T follicular helper cell (primary cell): ENCODE data around the gene RPTN.

Source experiments
- DNase-seq: peaks from one replicate; pipeline ENCODE4 v3.0.0-alpha.2; 2020; ENCODE audit warnings: low read depth
- total RNA-seq, 2 experiments: gene quantifications; one replicate each; lab custom pipeline; 2026; lab: John Stamatoyannopoulos, UW

RPTN gene
- total RNA-seq: 0 reads per million in 2 experiments

- DNase-seq: no peak
Measured at GRCh38 chr1:152159144-152159543, at the start of gene RPTN. TSS of gene RPTN (minus strand) at chr1:152159228. CDS start at chr1:152157889, 1,339 bp downstream.

- no peak for DNase-seq
Measured at GRCh38 chr1:152198982-152199381, 40.0 kb upstream of the RPTN start.

GRCh38 chr1:152197361-152197941 lies 38.4 kb upstream of the RPTN start:
- DNase-seq: no peak

GRCh38 chr1:152191711-152192110 lies 32.7 kb upstream of the RPTN start:
- no peak for DNase-seq

- no peak for DNase-seq
Measured at GRCh38 chr1:152191260-152191659, 32.2 kb upstream of the RPTN start.

GRCh38 chr1:152190589-152190988 lies 31.6 kb upstream of the RPTN start:
- DNase-seq: no peak

GRCh38 chr1:152189657-152190442 lies 30.8 kb upstream of the RPTN start:
- DNase-seq: peak; percentile 44

- peak; percentile 53 for DNase-seq
Measured at GRCh38 chr1:152188673-152189591, 29.9 kb upstream of the RPTN start.

GRCh38 chr1:152186556-152187285 lies 27.7 kb upstream of the RPTN start:
- DNase-seq: no peak

- DNase-seq: no peak
Measured at GRCh38 chr1:152185544-152186391, 26.7 kb upstream of the RPTN start.

GRCh38 chr1:152182944-152183361 lies 23.9 kb upstream of the RPTN start:
- DNase-seq: no peak

GRCh38 chr1:152182431-152182830 lies 23.4 kb upstream of the RPTN start:
- no peak for DNase-seq

- DNase-seq: no peak
Measured at GRCh38 chr1:152179566-152179965, 20.5 kb upstream of the RPTN start.

- DNase-seq: no peak
Measured at GRCh38 chr1:152170287-152170905, 11.4 kb upstream of the RPTN start.

- DNase-seq: no peak
Measured at GRCh38 chr1:152169366-152170025, 10.5 kb upstream of the RPTN start.

- no peak for DNase-seq
Measured at GRCh38 chr1:152168535-152168868, 9.5 kb upstream of the RPTN start.

GRCh38 chr1:152167835-152168534 lies 9.0 kb upstream of the RPTN start:
- no peak for DNase-seq

- no peak for DNase-seq
Measured at GRCh38 chr1:152166966-152167365, 7.9 kb upstream of the RPTN start.
